PC-3 (cell line): ENCODE measurements around the gene KLHDC9. TPM values are rescaled to one million over a fixed set of nuclear protein-coding genes. Genes with fewer than 3 reads are reported as not detected.

ENCODE experiments used
- ATAC-seq: fragments of 200-7000 bp; cut with Tn5 transposase; 2 replicates; pipeline ENCODE4 v1.9.1; 2020; ENCODE audit warnings: mild to moderate bottlenecking, moderate library complexity
- BruUV-seq: library from RNA; stranded (reverse); fragments of 400-500 nt; replicated peaks from 2 replicates; lab custom pipeline; 2021; lab: Mats Ljungman, UMichigan
- CTCF ChIA-PET: fragments of 300-600 bp; sonication (Branson Sonifier 250); formaldehyde crosslinking; loops from one replicate; lab custom pipeline; 2022; ENCODE audit warnings: antibody characterized with exemption; lab: Charles Lee
- POLR2A ChIA-PET: fragments of 300-600 bp; sonication (Branson Sonifier 250); formaldehyde crosslinking; loops from one replicate; lab custom pipeline; 2022; ENCODE audit warnings: antibody characterized with exemption; ENCODE audit not compliant: unreplicated experiment; lab: Charles Lee
- DNase-seq: peaks from one replicate; pipeline ENCODE4 v3.0.0-alpha.2; 2015
- H2AFZ ChIP-seq: fragments of 300-600 bp; sonication (generic); 2 replicates; pipeline ENCODE4 v1.6.0; 2016; ENCODE audit warnings: antibody characterized with exemption, low read length
- H3F3A ChIP-seq: fragments of 300-600 bp; sonication (generic); one replicate; pipeline ENCODE4 v1.6.0; 2017; ENCODE audit warnings: antibody characterized with exemption, low read length, control low read depth, mild to moderate bottlenecking; ENCODE audit not compliant: unreplicated experiment
- H3K27ac ChIP-seq: fragments of 300-600 bp; sonication (generic); 2 replicates; pipeline ENCODE4 v1.5.1; 2016; ENCODE audit warnings: mild to moderate bottlenecking, low read length
- H3K27me3 ChIP-seq: fragments of 300-600 bp; sonication (generic); 2 replicates; pipeline ENCODE4 v1.6.1; 2016; ENCODE audit warnings: low read length, mixed read lengths
- H3K36me3 ChIP-seq: fragments of 300-600 bp; sonication (generic); 2 replicates; pipeline ENCODE4 v1.6.1; 2016; ENCODE audit warnings: low read depth, mixed run types, low read length, mixed read lengths
- H3K4me1 ChIP-seq: fragments of 300-600 bp; sonication (generic); 2 replicates; pipeline ENCODE4 v1.5.1; 2016; ENCODE audit warnings: low read length; ENCODE audit not compliant: insufficient read depth
- H3K4me2 ChIP-seq: fragments of 300-600 bp; sonication (generic); 2 replicates; pipeline ENCODE4 v1.6.0; 2016; ENCODE audit warnings: low read length
- H3K4me3 ChIP-seq: fragments of 300-600 bp; sonication (generic); 2 replicates; pipeline ENCODE4 v1.5.1; 2016; ENCODE audit warnings: mild to moderate bottlenecking, low read length, mixed read lengths
- H3K79me2 ChIP-seq: fragments of 300-600 bp; sonication (generic); 2 replicates; pipeline ENCODE4 v1.6.1; 2017; ENCODE audit warnings: low read length, mixed read lengths
- H3K9ac ChIP-seq: fragments of 300-600 bp; sonication (generic); 2 replicates; pipeline ENCODE4 v1.6.0; 2016; ENCODE audit warnings: mild to moderate bottlenecking, low read length
- H3K9me2 ChIP-seq: fragments of 300-600 bp; sonication (generic); replicated peaks from 2 replicates; pipeline ENCODE4 v1.6.1; 2016; ENCODE audit warnings: mixed run types, low read length, mixed read lengths
- H3K9me3 ChIP-seq: fragments of 300-600 bp; sonication (generic); 2 replicates; pipeline ENCODE4 v1.6.1; 2016; ENCODE audit warnings: low read length, mixed read lengths
- H4K20me1 ChIP-seq: fragments of 300-600 bp; sonication (generic); 2 replicates; pipeline ENCODE4 v1.6.1; 2016; ENCODE audit warnings: low read length, mixed read lengths
- CTCF ChIP-seq: fragments of 300-600 bp; sonication (generic); conservative IDR thresholded peaks from 2 replicates; pipeline ENCODE4 v1.5.1; 2017; ENCODE audit warnings: antibody characterized with exemption, low read depth, mild to moderate bottlenecking, low read length
- EZH2 ChIP-seq: fragments of 300-600 bp; sonication (generic); IDR thresholded peaks from one replicate; pipeline ENCODE4 v1.6.1; 2017; ENCODE audit warnings: antibody characterized with exemption, mild to moderate bottlenecking, low read length; ENCODE audit not compliant: unreplicated experiment
- EZH2phosphoT487 ChIP-seq: fragments of 300-600 bp; sonication (generic); IDR thresholded peaks from 2 replicates; pipeline ENCODE4 v1.6.1; 2018; ENCODE audit warnings: mild to moderate bottlenecking, antibody characterized with exemption, low read length, borderline replicate concordance
- intact Hi-C: fragments of 100-400 bp; cut with micrococcal nuclease; formaldehyde crosslinking; loops from 2 replicates; pipeline ENCODE4 v1.9.0; 2023
- total RNA-seq: library from RNA; depleted of rRNA; stranded (reverse); fragments of >200 nt; gene quantifications from 2 replicates; pipeline ENCODE4 v1.2.3, GENCODE V29; 2014

KLHDC9 gene
- total RNA-seq, 1 experiment from 2014 or later = 3.2 TPM

GRCh38 chr1:161089938-161090337 lies 8.2 kb upstream of the KLHDC9 start:
- H2AFZ ChIP-seq = peak overlapping the region; percentile 41; the same call in 1 of the 2 replicates
- ChIA-PET POLR2A (no interaction called here), CTCF (no interaction called here)
- intact Hi-C loops = no loop called here
- H3K27ac ChIP-seq = peak overlapping the region; percentile 80
- H3K4me3 ChIP-seq = no peak overlapping the region
- no peaks in the 10 kb centered on the region for H4K20me1 ChIP-seq
- ATAC-seq (no peak), DNase-seq (no peak)
- H3K9ac ChIP-seq = 0 out of 2 replicates have a peak overlapping the region, but pooled peaks have one; percentile 68
- no peaks in the 10 kb centered on the region for H3K9me2 ChIP-seq
- H3K27me3 ChIP-seq = no peaks in the 10 kb centered on the region
- no peaks in the 10 kb centered on the region for H3K9me3 ChIP-seq
- H3K4me1 ChIP-seq = peaks cover 70% of the 10 kb centered on the region
- no peaks in the 10 kb centered on the region for H3K36me3 ChIP-seq
- no peak for TF ChIP-seq EZH2
- TF ChIP-seq CTCF = no peak
- TF ChIP-seq EZH2phosphoT487 = no peak
- BruUV-seq = no TSS peak
- peaks cover 26% of the 10 kb centered on the region for H3K79me2 ChIP-seq
- H3K4me2 ChIP-seq = peak overlapping the region; percentile 83
- H3F3A ChIP-seq = no peaks in the 10 kb centered on the region

DNA sequence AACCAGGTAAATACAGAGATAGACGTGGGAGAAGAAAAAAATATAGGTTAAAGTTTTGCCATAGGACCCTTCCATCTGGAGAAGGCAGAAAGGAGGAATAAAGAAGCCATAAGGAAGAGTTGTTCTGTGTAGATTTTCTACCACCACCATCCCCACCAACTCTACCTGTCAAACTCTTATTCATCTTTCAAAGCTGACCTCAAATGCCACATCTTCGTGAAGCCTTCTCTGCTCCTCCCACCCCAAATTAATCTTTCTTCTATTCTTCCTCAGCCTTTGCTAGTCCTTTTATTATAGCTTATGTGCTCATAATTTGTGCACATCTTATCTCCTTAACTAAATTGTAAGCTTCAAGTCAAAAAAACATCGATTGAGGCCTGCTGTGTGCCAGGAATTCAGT lies 7.5 kb upstream of the KLHDC9 start:
- TF ChIP-seq EZH2 (no peak), CTCF (no peak), EZH2phosphoT487 (no peak)
- H3K4me1 ChIP-seq = peaks cover 63% of the 10 kb centered on the region
- no TSS peak for BruUV-seq
- no peak overlapping the region for H2AFZ ChIP-seq
- no peaks in the 10 kb centered on the region for H3K9me3 ChIP-seq
- H3K36me3 ChIP-seq = no peaks in the 10 kb centered on the region
- no peak overlapping the region for H3K4me2 ChIP-seq
- H3K27ac ChIP-seq = no peak overlapping the region
- H3K4me3 ChIP-seq = no peak overlapping the region
- H3K9me2 ChIP-seq = no peaks in the 10 kb centered on the region
- H4K20me1 ChIP-seq = no peaks in the 10 kb centered on the region
- intact Hi-C loops = no loop called here
- H3F3A ChIP-seq = no peaks in the 10 kb centered on the region
- H3K27me3 ChIP-seq = no peaks in the 10 kb centered on the region
- H3K79me2 ChIP-seq = peaks cover 26% of the 10 kb centered on the region
- no peak overlapping the region for H3K9ac ChIP-seq
- DNase-seq (no peak), ATAC-seq (no peak)
- CTCF ChIA-PET = no interaction called here
- POLR2A ChIA-PET = no interaction called here

DNA sequence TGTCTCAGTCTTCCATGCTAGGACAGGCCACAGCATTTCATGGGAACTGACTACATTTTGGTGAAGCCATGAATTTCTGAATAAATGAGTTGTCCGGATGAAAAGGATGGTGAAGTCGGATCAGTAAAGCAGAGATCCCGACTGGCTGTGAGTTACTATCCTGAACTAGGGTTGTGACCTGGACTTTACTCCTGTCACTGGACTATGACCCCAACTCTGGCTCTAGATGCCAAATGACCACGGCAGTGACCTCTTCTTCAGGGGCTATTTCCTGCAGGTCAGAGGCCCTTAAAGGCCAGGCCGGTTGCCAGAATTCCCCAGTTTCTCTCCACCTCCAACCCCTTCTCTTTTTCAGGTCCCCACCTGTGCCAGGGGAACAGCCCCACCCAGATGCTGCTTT lies 7.1 kb upstream of the KLHDC9 start:
- DNase-seq (no peak), ATAC-seq (no peak)
- no peaks in the 10 kb centered on the region for H3K9me3 ChIP-seq
- no peak overlapping the region for H3K9ac ChIP-seq
- H3K27ac ChIP-seq = no peak overlapping the region
- H3K79me2 ChIP-seq = peaks cover 23% of the 10 kb centered on the region
- TF ChIP-seq EZH2phosphoT487 = no peak
- TF ChIP-seq EZH2 = no peak
- TF ChIP-seq CTCF = no peak
- intact Hi-C loops = no loop called here
- H3K9me2 ChIP-seq = no peaks in the 10 kb centered on the region
- H3F3A ChIP-seq = no peaks in the 10 kb centered on the region
- ChIA-PET POLR2A (no interaction called here), CTCF (no interaction called here)
- H3K4me3 ChIP-seq = no peak overlapping the region
- peaks cover 59% of the 10 kb centered on the region for H3K4me1 ChIP-seq
- no peaks in the 10 kb centered on the region for H4K20me1 ChIP-seq
- H3K36me3 ChIP-seq = no peaks in the 10 kb centered on the region
- no peaks in the 10 kb centered on the region for H3K27me3 ChIP-seq
- no peak overlapping the region for H2AFZ ChIP-seq
- no TSS peak for BruUV-seq
- no peak overlapping the region for H3K4me2 ChIP-seq
